Stimulated activated CD4-positive, alpha-beta T cell treated with anti-CD3 and anti-CD28 coated beads, Interleukin-15, amount 100 ng/mL, for 24 hours (primary cell): Measurements from ENCODE around the gene STIM1.

Source experiments
- DNase-seq: peaks from one replicate; pipeline ENCODE4 v3.0.0-alpha.2; 2020

Gene STIM1

DNA sequence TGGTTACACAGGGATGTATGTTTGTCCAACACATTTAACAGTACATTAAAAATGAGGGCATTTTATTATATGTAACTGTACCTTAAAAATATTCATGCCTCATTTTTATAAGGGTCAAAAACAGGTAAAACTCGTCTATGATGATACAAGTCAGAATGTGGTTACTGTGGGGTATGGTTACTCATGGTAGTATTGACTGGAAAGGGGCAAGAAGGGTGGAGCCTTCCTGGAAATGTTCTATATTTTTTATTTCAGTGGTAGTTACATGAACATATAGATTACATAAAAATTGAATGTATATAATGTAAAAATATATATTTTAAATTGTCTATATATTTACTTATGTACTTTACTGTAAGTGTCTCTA is 99.8 kb downstream of the STIM1 start:
- DNase-seq, result no peak

DNA sequence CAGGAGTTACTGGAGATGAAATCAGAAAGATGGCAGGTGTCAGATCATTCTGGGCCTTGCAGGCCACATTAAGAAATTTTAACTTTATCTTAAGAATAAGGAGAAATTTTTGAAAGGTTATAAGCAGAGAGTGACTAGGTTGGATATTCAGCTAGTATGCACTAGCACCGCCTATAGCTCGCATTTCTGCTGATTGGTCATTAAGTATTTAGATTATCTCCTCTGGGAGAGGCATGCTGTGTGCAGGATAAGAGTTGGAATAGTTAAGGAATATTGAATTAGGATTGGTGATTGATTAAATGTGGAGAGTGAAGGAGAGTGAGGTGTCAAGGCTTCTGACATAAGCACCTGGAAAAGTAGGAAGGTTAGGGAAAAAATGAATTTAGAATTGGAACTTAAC is 100.6 kb downstream of the STIM1 start:
- no peak for DNase-seq

DNA sequence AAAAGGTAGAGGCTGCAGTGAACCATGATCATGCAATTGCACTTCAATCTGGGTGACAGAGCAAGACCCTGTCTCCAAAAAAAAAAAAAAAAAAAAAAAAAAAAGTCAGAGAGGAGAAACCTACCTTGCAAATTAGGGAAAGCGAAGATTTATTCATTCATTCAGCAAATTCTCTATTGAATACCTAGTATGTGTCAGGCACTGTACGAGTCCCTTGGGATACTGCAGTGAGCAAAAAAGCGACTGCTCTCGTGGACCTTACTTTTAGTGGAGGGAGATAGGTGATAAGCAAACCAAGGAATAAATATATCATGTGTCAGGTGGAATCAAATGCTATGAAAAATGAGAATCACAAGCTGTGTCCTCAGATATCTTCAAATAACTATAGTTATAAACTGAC is 101.3 kb downstream of the STIM1 start:
- no peak for DNase-seq

DNA sequence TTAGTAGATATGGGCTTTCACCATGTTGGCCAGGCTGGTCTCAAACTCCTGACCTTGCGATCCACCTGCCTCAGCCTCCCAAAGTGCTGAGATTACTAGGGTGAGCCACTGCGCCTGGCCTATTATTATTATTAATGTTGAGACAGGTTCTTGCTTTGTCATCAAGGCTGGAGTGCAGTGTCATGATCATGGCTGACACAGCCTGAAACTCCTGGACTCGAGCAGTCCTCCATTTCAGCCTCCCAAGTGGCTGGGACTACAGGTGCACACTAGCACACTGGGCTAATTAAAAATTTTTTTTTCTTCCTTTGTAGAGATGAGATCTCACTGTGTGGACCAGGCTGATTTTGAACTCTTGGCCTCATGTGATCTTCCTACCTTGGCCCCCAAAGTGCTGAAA is 102.0 kb downstream of the STIM1 start:
- no peak for DNase-seq

DNA sequence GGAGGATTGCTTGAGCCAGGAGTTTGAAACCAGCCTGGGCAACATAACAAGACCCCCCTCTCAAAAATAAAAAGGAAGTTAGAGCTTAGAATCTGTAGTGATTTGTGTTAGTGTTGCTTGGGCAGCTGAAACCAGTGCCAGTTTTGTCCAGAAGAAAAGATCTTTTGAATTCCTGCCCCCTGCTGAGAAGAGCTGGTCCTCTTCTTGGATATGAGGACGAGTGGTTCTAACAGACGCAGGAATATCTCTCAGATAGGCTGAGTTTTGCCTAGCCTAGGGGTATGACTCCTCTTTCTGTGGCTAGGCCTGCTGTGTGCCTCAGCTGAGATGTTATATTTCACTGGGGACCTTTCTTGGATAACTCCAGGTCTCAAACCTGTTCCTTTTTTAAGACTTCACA is 102.8 kb downstream of the STIM1 start:
- DNase-seq, result no peak

DNA sequence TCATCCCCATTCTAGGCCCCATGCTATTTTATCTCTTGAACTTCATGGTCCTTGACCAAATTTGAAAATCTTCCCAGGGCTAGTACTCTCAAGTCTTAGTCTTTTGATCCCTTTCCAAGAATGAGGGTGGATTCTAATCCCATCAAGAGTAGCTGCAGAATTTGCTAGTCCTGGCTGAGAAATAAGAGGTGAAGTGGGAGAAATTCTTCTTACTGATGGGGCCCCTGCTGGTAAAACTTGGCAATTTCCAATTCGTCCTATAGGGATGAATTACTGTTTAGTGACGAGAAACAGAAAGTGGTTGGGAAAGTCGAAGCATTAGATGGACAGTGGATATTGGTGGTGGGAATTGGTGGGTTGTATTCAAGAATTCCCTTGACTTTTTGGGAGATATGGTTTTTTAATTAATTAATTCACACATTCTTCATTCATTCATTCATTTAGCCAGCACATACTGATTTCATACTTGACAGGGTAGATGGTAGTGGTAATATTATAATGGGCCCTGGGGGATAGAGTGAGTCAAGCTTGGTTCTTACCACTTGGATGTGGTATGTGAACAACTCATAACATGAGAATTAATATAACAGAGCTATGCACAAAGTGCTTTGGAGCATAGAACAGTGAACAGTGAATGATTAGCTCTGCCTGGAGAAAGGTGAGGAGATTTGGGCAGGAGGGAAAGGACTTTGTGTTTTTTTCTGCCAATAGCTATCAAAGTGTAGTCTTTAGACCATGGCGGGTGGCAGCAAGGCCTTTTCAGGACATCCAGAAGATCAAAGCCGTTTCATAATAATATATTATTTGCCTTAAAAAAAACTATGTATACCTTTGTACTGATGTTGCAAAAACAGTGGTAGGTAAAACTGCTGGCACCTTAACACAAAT is 103.8 kb downstream of the STIM1 start:
- no peak for DNase-seq

DNA sequence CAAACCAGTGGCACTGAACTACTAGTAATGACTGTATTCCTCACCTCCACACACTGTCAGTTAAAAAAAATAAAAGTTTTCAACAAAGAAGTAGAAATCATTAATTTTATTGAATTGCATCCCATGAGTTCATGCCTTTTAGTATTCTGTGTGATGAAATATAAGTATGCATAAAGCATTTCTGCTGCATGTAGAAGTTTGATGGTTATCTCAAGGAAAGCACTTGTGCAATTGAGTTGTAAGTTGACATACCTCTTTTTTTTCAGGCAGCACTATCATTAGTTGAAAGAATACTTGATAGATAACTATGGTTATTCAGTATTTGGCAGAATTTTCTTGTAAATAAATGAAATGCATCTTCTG is 104.4 kb downstream of the STIM1 start:
- no peak for DNase-seq

GRCh38 chr11:3962406-3962840 is 107.0 kb downstream of the STIM1 start:
- DNase-seq, result no peak

DNA sequence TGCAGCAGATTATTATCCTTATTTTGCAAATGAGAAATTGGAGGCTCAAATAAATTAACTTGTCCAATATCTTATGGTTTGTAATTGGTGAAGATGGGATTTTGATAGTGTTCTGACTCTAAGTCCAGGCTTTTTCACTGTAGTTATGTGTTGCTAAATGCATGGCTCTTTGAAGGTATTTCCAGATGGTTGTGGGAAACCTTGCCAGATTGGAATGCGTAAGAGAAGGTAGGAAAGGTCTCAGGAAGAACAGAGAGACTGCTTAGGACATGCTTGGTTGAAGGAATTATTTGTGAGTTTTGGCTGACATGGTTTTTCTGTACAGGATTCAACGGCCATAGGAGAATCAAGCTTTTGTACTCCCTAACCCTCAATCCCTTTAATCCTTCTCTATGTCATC is 108.6 kb downstream of the STIM1 start:
- DNase-seq, result no peak

DNA sequence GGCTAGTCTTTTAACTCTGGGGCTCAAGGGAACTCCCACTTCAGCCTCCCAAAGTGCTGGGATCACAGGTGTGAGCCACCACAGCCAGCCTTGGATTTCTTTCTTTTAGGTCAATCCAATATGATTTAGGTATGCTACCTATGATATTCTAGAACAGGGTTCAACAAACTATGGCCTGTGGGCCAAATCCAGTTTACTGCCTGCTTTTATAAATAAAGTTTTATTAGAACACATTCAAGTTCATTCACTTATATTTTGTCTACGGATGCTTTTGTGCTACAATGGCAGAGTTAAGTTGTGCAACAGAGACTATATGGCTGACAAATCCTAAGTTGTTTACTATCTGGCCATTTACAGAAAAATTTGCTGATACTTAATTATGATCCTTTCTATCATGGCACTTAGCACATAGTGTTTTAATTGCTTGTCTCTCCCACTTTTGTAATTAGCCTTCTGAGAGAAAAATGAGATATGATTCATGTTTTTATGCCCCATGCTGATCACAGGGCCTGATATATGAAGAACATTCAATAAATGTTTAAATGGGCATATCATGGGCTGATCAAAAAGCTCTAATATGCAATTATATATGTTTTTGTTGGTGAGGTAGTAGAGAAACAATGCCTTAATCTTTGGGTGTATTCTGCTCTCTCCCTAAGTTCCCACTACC is 109.6 kb downstream of the STIM1 start:
- no peak for DNase-seq

DNA sequence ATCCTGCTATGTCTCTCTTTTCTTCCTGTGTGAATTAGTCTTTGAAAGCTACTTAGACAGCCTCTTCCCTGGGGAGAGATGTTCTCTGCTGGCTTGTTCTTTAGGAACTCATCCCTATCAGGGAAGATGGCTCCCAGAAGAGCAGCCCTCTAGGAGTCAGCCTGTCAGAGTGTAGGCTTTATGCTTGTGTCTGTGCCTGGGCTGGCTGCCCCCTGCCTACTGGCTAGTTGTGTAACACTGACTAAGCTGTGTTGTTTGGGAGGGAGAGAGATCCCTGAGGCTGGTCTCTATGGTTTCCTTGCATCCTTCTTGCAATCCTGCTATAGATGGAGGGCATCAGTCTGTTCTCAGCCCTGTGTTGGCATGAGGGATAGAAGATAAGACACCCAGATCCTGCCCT is 112.2 kb downstream of the STIM1 start:
- DNase-seq, result no peak

GRCh38 chr11:3969200-3969599 is 113.7 kb downstream of the STIM1 start:
- no peak for DNase-seq

- DNase-seq, result peak; percentile 32
Measured at GRCh38 chr11:3969613-3970012, 114.1 kb downstream of the STIM1 start.

DNA sequence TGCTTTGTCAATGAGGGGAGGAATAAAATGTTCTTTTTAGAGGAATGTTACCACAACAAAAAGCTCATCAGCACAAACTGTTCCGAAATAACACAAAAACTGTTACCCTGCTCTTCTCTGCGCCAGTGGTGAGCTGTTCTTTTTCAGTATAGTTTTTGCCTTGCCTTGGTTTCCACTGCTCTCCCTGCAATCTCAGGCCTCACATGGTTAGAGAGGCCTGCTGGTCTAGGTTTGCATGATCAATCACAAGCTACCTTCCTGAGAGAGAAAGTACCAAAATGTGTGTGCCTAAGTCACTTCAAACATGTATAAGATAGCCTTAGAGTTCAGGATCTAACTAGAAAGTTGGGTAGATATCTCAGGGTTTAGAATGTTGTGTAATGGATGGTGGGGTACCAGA is 114.6 kb downstream of the STIM1 start:
- peak; percentile 38 for DNase-seq

- no peak for DNase-seq
Measured at GRCh38 chr11:3971756-3972404, 116.4 kb downstream of the STIM1 start.

GRCh38 chr11:3972431-3972830 is 117.0 kb downstream of the STIM1 start:
- DNase-seq, result no peak

GRCh38 chr11:3977078-3977477 is 121.6 kb downstream of the STIM1 start:
- DNase-seq, result no peak

GRCh38 chr11:3981084-3981633 is 125.7 kb downstream of the STIM1 start:
- DNase-seq, result no peak

GRCh38 chr11:3982431-3982830 is 127.0 kb downstream of the STIM1 start:
- DNase-seq, result no peak

- DNase-seq, result no peak
Measured at GRCh38 chr11:3983101-3983500, 127.6 kb downstream of the STIM1 start.

GRCh38 chr11:3984896-3985295 is 129.4 kb downstream of the STIM1 start:
- peak; percentile 48 for DNase-seq

DNA sequence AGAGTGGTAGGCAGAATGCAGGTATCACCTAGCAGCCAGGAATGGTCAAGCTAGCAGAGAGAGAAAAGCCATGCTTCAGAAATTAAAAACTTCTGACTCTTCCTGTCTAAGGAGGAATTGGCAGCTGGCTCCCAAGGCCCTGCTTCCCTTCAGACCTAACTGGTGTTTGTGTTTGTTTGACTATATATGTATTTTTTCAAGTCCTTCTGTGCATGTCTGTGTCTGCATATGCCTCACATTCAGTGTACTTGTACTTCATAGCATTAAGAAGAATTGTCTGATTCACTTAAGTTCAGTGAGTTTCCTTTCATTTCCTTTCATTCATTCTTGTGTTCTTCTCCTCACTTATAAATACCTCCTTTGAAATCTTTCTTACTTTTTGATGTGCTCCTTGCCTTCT is 130.2 kb downstream of the STIM1 start:
- no peak for DNase-seq

DNA sequence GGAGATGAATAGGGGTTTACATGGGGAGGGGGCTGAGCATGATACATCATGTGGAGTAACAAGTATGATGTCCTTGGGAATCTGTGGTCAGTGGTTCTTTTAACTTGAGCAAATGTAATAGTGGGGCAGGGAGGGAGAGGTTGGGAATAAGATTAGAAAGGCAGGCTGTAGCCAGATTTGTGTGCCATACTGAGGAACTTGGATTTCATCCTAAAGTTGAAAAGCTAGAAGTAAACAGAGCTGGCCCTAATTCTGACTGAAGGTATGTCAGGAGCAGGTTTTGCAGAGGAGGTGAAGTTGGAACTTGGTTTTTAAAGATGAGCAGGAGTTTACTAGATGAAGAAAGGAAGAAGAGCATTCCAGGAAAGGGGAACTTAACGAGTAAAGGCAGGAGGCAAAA is 130.8 kb downstream of the STIM1 start:
- no peak for DNase-seq
